OCI-LY3 (cell line): ENCODE results near the gene DNM3.

Source experiments
- H2AFZ ChIP-seq: fragments of 200-600, 300-600 bp; shearing (Covaris generic); 2 replicates; pipeline ENCODE4 v1.6.0; 2014; ENCODE audit warnings: antibody characterized with exemption, low read depth, low read length
- H3K27ac ChIP-seq: fragments of 200-600, 300-600 bp; sonication (generic); 2 replicates; pipeline ENCODE4 v1.5.1; 2014; ENCODE audit warnings: mild to moderate bottlenecking, low read length, moderate library complexity, mixed read lengths
- H3K27me3 ChIP-seq: fragments of 200-600, 300-600 bp; sonication (generic); 2 replicates; pipeline ENCODE4 v1.6.1; 2014; ENCODE audit warnings: low read depth, low read length, mixed read lengths
- H3K36me3 ChIP-seq: fragments of 200-600, 300-600 bp; sonication (generic); replicated peaks from 2 replicates; pipeline ENCODE3; 2014; ENCODE audit warnings: low read depth, low read length, mixed read lengths
- H3K4me1 ChIP-seq: fragments of 300-600, 200-600 bp; sonication (generic); 2 replicates; pipeline ENCODE4 v1.6.1; 2014; ENCODE audit warnings: low read length, mixed read lengths
- H3K4me2 ChIP-seq: fragments of 200-600, 300-600 bp; sonication (generic); 2 replicates; pipeline ENCODE4 v1.6.1; 2014; ENCODE audit warnings: low read length, mixed read lengths
- H3K4me3 ChIP-seq: fragments of 300-600, 200-600 bp; sonication (generic); 2 replicates; pipeline ENCODE4 v1.5.1; 2014; ENCODE audit warnings: antibody characterized with exemption, mild to moderate bottlenecking, low read length, moderate library complexity
- H3K79me2 ChIP-seq: fragments of 300-600, 200-600 bp; shearing (Covaris generic); 2 replicates; pipeline ENCODE4 v1.6.1; 2014; ENCODE audit warnings: mild to moderate bottlenecking, low read length, mixed read lengths
- H3K9ac ChIP-seq: fragments of 300-600, 200-600 bp; shearing (Covaris generic); 2 replicates; pipeline ENCODE4 v1.6.0; 2014; ENCODE audit warnings: mild to moderate bottlenecking, low read length, moderate library complexity
- H3K9me3 ChIP-seq: fragments of 200-600, 300-600 bp; shearing (Covaris generic); 2 replicates; pipeline ENCODE4 v1.6.1; 2014; ENCODE audit warnings: low read length, mixed read lengths; ENCODE audit not compliant: insufficient read depth
- H4K20me1 ChIP-seq: fragments of 200-600, 300-600 bp; sonication (generic); 2 replicates; pipeline ENCODE4 v1.6.1; 2016; ENCODE audit warnings: low read length, mixed read lengths; ENCODE audit not compliant: insufficient read depth
- EZH2phosphoT487 ChIP-seq: fragments of 200-600 bp; shearing (Covaris generic); IDR thresholded peaks from 2 replicates; pipeline ENCODE4 v1.6.1; 2018; ENCODE audit warnings: antibody characterized with exemption, mixed run types, low read depth
- TF ChIP-seq, protein P1 (sequence below): fragments of 200-600, 300-600 bp; sonication (generic); IDR thresholded peaks from 2 replicates; pipeline ENCODE4 v1.5.1; 2014; ENCODE audit warnings: antibody characterized with exemption, low read length, low read depth

Gene DNM3

DNA sequence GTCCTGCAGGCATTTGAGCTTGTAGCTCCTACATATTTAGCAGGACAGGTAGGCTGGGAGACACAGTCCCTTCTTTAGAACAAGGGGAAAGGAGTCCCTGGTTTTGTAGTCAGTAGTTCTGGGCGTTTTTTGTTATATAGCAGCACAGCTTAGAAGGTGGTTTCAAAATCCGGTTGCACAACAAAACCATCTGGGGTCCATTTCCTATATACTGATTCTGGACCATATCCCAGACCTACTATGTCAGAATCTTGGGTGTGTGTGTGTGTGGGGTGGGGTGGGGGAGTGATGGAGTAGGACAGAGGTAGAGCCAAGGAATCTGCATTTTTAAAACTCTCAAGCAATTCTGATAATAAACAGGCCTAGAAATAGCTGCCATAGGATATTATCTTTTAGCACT, 38.3 kb upstream of the DNM3 start:
- Histone ChIP-seq H4K20me1 (no peaks in the 10 kb centered on the region), H3K27ac (no peak overlapping the region), H3K27me3 (no peaks in the 10 kb centered on the region), H3K9me3 (no peaks in the 10 kb centered on the region), H2AFZ (no peak overlapping the region), H3K9ac (no peak overlapping the region), H3K4me1 (peaks cover 5% of the 10 kb centered on the region; the same call in 1 of the 2 replicates), H3K36me3 (no peaks in the 10 kb centered on the region), H3K4me3 (no peak overlapping the region), H3K4me2 (no peak overlapping the region), H3K79me2 (no peaks in the 10 kb centered on the region)
- TF ChIP-seq, protein P1, sequence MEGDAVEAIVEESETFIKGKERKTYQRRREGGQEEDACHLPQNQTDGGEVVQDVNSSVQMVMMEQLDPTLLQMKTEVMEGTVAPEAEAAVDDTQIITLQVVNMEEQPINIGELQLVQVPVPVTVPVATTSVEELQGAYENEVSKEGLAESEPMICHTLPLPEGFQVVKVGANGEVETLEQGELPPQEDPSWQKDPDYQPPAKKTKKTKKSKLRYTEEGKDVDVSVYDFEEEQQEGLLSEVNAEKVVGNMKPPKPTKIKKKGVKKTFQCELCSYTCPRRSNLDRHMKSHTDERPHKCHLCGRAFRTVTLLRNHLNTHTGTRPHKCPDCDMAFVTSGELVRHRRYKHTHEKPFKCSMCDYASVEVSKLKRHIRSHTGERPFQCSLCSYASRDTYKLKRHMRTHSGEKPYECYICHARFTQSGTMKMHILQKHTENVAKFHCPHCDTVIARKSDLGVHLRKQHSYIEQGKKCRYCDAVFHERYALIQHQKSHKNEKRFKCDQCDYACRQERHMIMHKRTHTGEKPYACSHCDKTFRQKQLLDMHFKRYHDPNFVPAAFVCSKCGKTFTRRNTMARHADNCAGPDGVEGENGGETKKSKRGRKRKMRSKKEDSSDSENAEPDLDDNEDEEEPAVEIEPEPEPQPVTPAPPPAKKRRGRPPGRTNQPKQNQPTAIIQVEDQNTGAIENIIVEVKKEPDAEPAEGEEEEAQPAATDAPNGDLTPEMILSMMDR: no peak
- TF ChIP-seq EZH2phosphoT487: no peak

DNA sequence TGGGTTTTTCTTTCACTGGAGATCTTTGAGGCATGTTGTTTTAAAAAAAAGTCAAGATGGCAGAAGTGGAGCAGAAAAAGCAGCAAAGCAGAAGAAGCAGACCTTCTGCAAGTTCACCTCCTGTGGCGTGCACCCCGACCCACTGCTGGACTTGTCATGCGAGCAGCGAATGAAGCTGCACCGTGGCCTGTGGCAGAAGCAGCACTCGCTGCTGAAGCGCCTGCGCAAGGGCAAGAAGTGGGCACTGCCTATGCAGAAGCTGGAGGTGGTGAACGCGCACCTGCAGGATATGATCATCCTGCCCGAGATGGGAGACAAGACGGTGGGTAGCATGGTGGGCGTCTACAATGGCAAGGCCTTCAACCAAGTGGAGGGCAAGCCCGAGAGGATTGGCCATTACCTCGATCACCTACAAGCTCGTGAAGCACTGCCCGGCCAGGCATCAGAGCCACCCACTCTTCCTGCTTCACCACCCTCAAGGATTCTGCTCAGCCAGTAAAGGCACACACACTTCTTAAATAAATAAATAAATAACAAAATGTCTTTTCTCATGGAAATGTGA, 37.8 kb upstream of the DNM3 start:
- Histone ChIP-seq H3K4me3 (no peak overlapping the region), H3K79me2 (no peaks in the 10 kb centered on the region), H3K36me3 (no peaks in the 10 kb centered on the region), H2AFZ (no peak overlapping the region), H3K4me1 (peaks cover 5% of the 10 kb centered on the region; the same call in 1 of the 2 replicates), H3K9me3 (no peaks in the 10 kb centered on the region), H4K20me1 (no peaks in the 10 kb centered on the region), H3K27ac (no peak overlapping the region), H3K4me2 (no peak overlapping the region), H3K9ac (no peak overlapping the region), H3K27me3 (no peaks in the 10 kb centered on the region)
- TF ChIP-seq, protein P1: no peak
- TF ChIP-seq EZH2phosphoT487: no peak

DNA sequence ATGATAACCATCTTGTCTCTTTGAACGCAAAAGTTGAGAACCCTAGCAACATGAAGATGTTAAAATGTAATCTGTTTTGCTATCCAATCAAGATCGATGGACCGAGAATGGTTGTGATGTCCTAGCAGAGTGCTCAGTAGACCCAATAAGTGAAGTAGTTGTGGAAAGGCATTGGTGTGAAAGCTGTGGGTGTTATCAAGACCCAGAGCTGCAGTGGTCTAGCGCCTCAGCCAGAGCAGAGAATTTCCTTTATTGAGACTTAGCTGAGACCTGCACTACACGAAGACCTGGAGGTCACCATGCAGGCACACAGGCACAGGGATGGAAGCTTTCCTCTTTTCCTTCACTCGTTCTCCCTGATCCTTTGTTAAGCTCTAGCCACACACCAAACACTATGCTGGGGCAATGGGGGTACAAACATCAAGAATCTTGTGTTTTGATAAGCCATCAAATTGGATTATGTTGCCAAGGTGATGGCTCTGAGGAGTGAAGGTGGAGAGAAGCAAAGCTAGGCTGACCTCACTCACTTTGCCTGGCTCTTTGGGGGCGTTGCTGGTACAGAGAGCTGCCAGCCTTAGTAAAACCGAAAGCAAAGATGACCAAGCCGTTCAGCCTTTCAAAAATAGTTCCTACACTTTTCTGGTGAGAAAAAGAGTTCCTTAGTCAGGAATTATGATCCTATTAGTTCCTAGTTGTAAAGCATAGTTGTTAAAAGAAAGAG, 35.7 kb upstream of the DNM3 start:
- no peaks in the 10 kb centered on the region for H3K79me2 ChIP-seq
- no peak overlapping the region for H3K9ac ChIP-seq
- H3K27me3 ChIP-seq: no peaks in the 10 kb centered on the region
- no peak overlapping the region; the same call in 1 of the 2 replicates for H3K4me2 ChIP-seq
- no peak overlapping the region for H2AFZ ChIP-seq
- H3K4me1 ChIP-seq: peaks cover 5% of the 10 kb centered on the region; the same call in 1 of the 2 replicates
- TF ChIP-seq, protein P1: no peak
- no peak for TF ChIP-seq EZH2phosphoT487
- H3K9me3 ChIP-seq: no peaks in the 10 kb centered on the region
- H3K27ac ChIP-seq: no peak overlapping the region
- no peak overlapping the region for H3K4me3 ChIP-seq
- H3K36me3 ChIP-seq: no peaks in the 10 kb centered on the region
- no peaks in the 10 kb centered on the region for H4K20me1 ChIP-seq

- H3K27ac ChIP-seq: no peak overlapping the region
- H3K4me1 ChIP-seq: peaks cover 5% of the 10 kb centered on the region; the same call in 1 of the 2 replicates
- no peaks in the 10 kb centered on the region for H3K36me3 ChIP-seq
- H4K20me1 ChIP-seq: no peaks in the 10 kb centered on the region
- no peak overlapping the region for H3K4me2 ChIP-seq
- no peaks in the 10 kb centered on the region for H3K79me2 ChIP-seq
- no peaks in the 10 kb centered on the region for H3K9me3 ChIP-seq
- TF ChIP-seq EZH2phosphoT487: no peak
- TF ChIP-seq, protein P1: no peak
- no peaks in the 10 kb centered on the region for H3K27me3 ChIP-seq
- H2AFZ ChIP-seq: no peak overlapping the region
- H3K4me3 ChIP-seq: no peak overlapping the region
- H3K9ac ChIP-seq: no peak overlapping the region
These were observed 33.7 kb upstream of the DNM3 start for GRCh38 chr1:171807556-171807955.
